Suprapubic skin (tissue), 3 donors: ENCODE results near the gene FOXN1.

ENCODE experiments used
- CTCF ChIP-seq, 2 donors: fragments of 200-600 bp in 1 of 2; fragments of 450-650 bp in 1 of 2; sonication (generic) in 1 of 2; IDR thresholded peaks; one replicate each; pipeline ENCODE4 v1.5.1; 2016 to 2019; ENCODE audit warnings: antibody characterized with exemption in 2 of 2, mild to moderate bottlenecking in 1 of 2, moderate library complexity in 1 of 2
- POLR2A ChIP-seq, 2 donors: fragments of 450-650 bp; IDR thresholded peaks; one replicate each; pipeline ENCODE4 v1.6.1; 2017; ENCODE audit warnings: antibody characterized with exemption in 2 of 2, mild to moderate bottlenecking in 2 of 2, moderate library complexity in 2 of 2

- TF ChIP-seq POLR2A (IDR thresholded peaks at IDR 0.05) = no peak
- TF ChIP-seq CTCF (IDR thresholded peaks at IDR 0.05) = no peak
These were observed 22.9 kb downstream of the FOXN1 start for GRCh38 chr17:28529013-28529400.
